HEK293 (cell line): ENCODE data around the gene PLEKHF1.
A peak's percentile ranks its signal among the peaks of the same experiment; 100 is the strongest.

Source experiments
- CTCF ChIA-PET: fragments of 350-600 bp; formaldehyde crosslinking; extraction: SDS; loops from one replicate; lab custom pipeline; 2021; ENCODE audit warnings: antibody characterized with exemption; lab: Yijun Ruan, JAX
- POLR2A ChIA-PET: fragments of 300-600 bp; formaldehyde crosslinking; extraction: SDS; loops from one replicate; lab custom pipeline; 2020; ENCODE audit warnings: antibody characterized with exemption, inconsistent platforms; lab: Yijun Ruan, JAX
- H3K27ac ChIP-seq: fragments of 200-500 bp; sonication (Bioruptor generic); 2 replicates; pipeline ENCODE4 v1.5.1; 2014; ENCODE audit warnings: low read depth, low read length, control low read depth, inconsistent platforms; ENCODE audit errors: extremely low read depth
- H3K36me3 ChIP-seq, 2 experiments: fragments of 200-500 bp in 1 of 2; sonication (Bioruptor generic) in 1 of 2; 1 replicate in 1 of 2; 2 replicates in 1 of 2; pipeline ENCODE4 v1.5.1; 2014 to 2017; ENCODE audit warnings: inconsistent platforms in 2 of 2, low read length in 2 of 2; ENCODE audit not compliant: control insufficient read depth in 2 of 2, insufficient read depth in 1 of 2
- H3K4me1 ChIP-seq: fragments of 200-500 bp; sonication (Bioruptor generic); 2 replicates; pipeline ENCODE4 v1.5.1; 2014; ENCODE audit warnings: mild to moderate bottlenecking, low read length, inconsistent platforms; ENCODE audit not compliant: control insufficient read depth, insufficient read depth
- H3K4me3 ChIP-seq: 2 replicates; pipeline ENCODE4 v1.5.1; 2011; ENCODE audit warnings: low read depth, mild to moderate bottlenecking, control low read depth, low read length, moderate library complexity
- H3K9me3 ChIP-seq: fragments of 200-500 bp; sonication (Bioruptor generic); 2 replicates; pipeline ENCODE4 v1.5.1; 2014; ENCODE audit warnings: low read depth, low read length, inconsistent platforms; ENCODE audit not compliant: control insufficient read depth, insufficient read depth
- GLIS1 ChIP-seq: fragments of 450-650 bp; formaldehyde crosslinking; IDR thresholded peaks from 2 replicates; pipeline ENCODE4 v1.5.1; 2016; ENCODE audit warnings: missing biosample characterization, missing genetic modification characterization
- GLIS2 ChIP-seq: fragments of 450-650 bp; formaldehyde crosslinking; IDR thresholded peaks from 2 replicates; pipeline ENCODE4 v1.5.1; 2016; ENCODE audit warnings: missing biosample characterization, missing genetic modification characterization
- PRDM10 ChIP-seq: fragments of 450-650 bp; formaldehyde crosslinking; IDR thresholded peaks from 2 replicates; pipeline ENCODE4 v1.5.1; 2016; ENCODE audit warnings: missing biosample characterization, missing genetic modification characterization
- PRDM4 ChIP-seq: fragments of 450-650 bp; formaldehyde crosslinking; IDR thresholded peaks from 2 replicates; pipeline ENCODE4 v1.5.1; 2017; ENCODE audit warnings: missing biosample characterization, missing genetic modification characterization
- ZBTB20 ChIP-seq: fragments of 450-650 bp; formaldehyde crosslinking; IDR thresholded peaks from 2 replicates; pipeline ENCODE4 v1.5.1; 2016; ENCODE audit warnings: missing biosample characterization, missing genetic modification characterization
- ZBTB21 ChIP-seq: fragments of 450-650 bp; formaldehyde crosslinking; IDR thresholded peaks from 2 replicates; pipeline ENCODE4 v1.5.1; 2017; ENCODE audit warnings: missing biosample characterization, missing genetic modification characterization
- ZBTB8A ChIP-seq: fragments of 450-650 bp; formaldehyde crosslinking; IDR thresholded peaks from 2 replicates; pipeline ENCODE4 v1.5.1; 2016; ENCODE audit warnings: missing biosample characterization, missing genetic modification characterization
- ZFHX2 ChIP-seq: fragments of 450-650 bp; formaldehyde crosslinking; conservative IDR thresholded peaks from 2 replicates; pipeline ENCODE4 v1.5.1; 2016; ENCODE audit warnings: missing biosample characterization, missing genetic modification characterization
- ZIC2 ChIP-seq: fragments of 450-650 bp; formaldehyde crosslinking; IDR thresholded peaks from 2 replicates; pipeline ENCODE4 v1.5.1; 2016; ENCODE audit warnings: missing biosample characterization, missing genetic modification characterization
- ZNF133 ChIP-seq: fragments of 450-650 bp; formaldehyde crosslinking; IDR thresholded peaks from 2 replicates; pipeline ENCODE4 v1.5.1; 2016; ENCODE audit warnings: missing biosample characterization, missing genetic modification characterization
- ZNF140 ChIP-seq: fragments of 450-650 bp; formaldehyde crosslinking; IDR thresholded peaks from 2 replicates; pipeline ENCODE4 v1.5.1; 2016; ENCODE audit warnings: missing biosample characterization, missing genetic modification characterization
- ZNF335 ChIP-seq: fragments of 450-650 bp; formaldehyde crosslinking; conservative IDR thresholded peaks from 2 replicates; pipeline ENCODE4 v1.5.1; 2016; ENCODE audit warnings: missing biosample characterization, missing genetic modification characterization
- ZNF37A ChIP-seq: fragments of 450-650 bp; IDR thresholded peaks from 2 replicates; pipeline ENCODE4 v1.5.1; 2018; ENCODE audit warnings: missing biosample characterization, missing genetic modification characterization
- ZNF398 ChIP-seq: fragments of 450-650 bp; formaldehyde crosslinking; IDR thresholded peaks from 2 replicates; pipeline ENCODE4 v1.5.1; 2017; ENCODE audit warnings: missing biosample characterization, missing genetic modification characterization
- ZNF645 ChIP-seq: fragments of 450-650 bp; formaldehyde crosslinking; IDR thresholded peaks from 2 replicates; pipeline ENCODE4; 2016; ENCODE audit warnings: missing biosample characterization, missing genetic modification characterization
- ZNF692 ChIP-seq: fragments of 450-650 bp; formaldehyde crosslinking; IDR thresholded peaks from 2 replicates; pipeline ENCODE4 v1.5.1; 2016; ENCODE audit warnings: missing biosample characterization, missing genetic modification characterization
- ZSCAN23 ChIP-seq: fragments of 450-650 bp; formaldehyde crosslinking; IDR thresholded peaks from 2 replicates; pipeline ENCODE4 v1.5.1; 2016; ENCODE audit warnings: missing biosample characterization, missing genetic modification characterization
- ZXDB ChIP-seq: fragments of 450-650 bp; formaldehyde crosslinking; IDR thresholded peaks from 2 replicates; pipeline ENCODE4 v1.5.1; 2016; ENCODE audit warnings: missing biosample characterization, missing genetic modification characterization

PLEKHF1 gene

GRCh38 chr19:29663861-29664752 is 1.2 kb upstream of the PLEKHF1 start:
- H3K4me1 ChIP-seq, result peaks cover 52% of the 10 kb centered on the region
- ChIA-PET POLR2A (interaction anchor here (0.8 to 2.6 kb wide), 4 partner anchors 8 to 58 kb away, joined by 3 to 17 read pairs (median 13); partner anchors contain the start of genes C19orf12 and POP4), CTCF (interaction anchor here (0.5 to 11.0 kb wide), 10 partner anchors 8 to 194 kb away, joined by 3 to 105 read pairs (median 5); partner anchors contain the start of gene POP4)
- H3K27ac ChIP-seq, result no peak overlapping the region
- no peaks in the 10 kb centered on the region for H3K9me3 ChIP-seq
- H3K4me3 ChIP-seq, result no peak overlapping the region
- H3K36me3 ChIP-seq, result no peaks in the 10 kb centered on the region; a peak in 1 of 3 replicates
- TF ChIP-seq ZFHX2 (tag by site-specific recombination), result peak; percentile 51
- peak; percentile 50 for TF ChIP-seq GLIS2 (tag by site-specific recombination)
- peak; percentile 28; the same call in 1 of the 2 replicates for TF ChIP-seq ZBTB20 (tag by site-specific recombination)
- no peak for TF ChIP-seq ZNF140 (tag by site-specific recombination)
- TF ChIP-seq ZNF692 (tag by site-specific recombination), result peak; percentile 16; the same call in 1 of the 2 replicates
- TF ChIP-seq PRDM10 (tag by site-specific recombination), result no peak
- TF ChIP-seq ZNF335, result peak; percentile 18; the same call in 1 of the 2 replicates
- TF ChIP-seq ZNF645 (tag by site-specific recombination), result 0 out of 2 replicates have a peak, but pooled peaks have one; percentile 6
- peak; percentile 76 for TF ChIP-seq ZIC2 (tag by site-specific recombination)
- no peak for TF ChIP-seq PRDM4 (tag by site-specific recombination)
- TF ChIP-seq ZNF133, result peak; percentile 75; the same call in 1 of the 2 replicates
- peak; percentile 62 for TF ChIP-seq GLIS1 (tag by site-specific recombination)
- TF ChIP-seq ZBTB21 (tag by site-specific recombination), result peak; percentile 12; the same call in 1 of the 2 replicates
- TF ChIP-seq ZXDB (tag by site-specific recombination), result 0 out of 2 replicates have a peak, but pooled peaks have one; percentile 17
- TF ChIP-seq ZSCAN23 (tag by site-specific recombination), result no peak
- peak; percentile 45; the same call in 1 of the 2 replicates for TF ChIP-seq ZBTB8A (tag by site-specific recombination)
- TF ChIP-seq ZNF398 (tag by site-specific recombination), result 0 out of 2 replicates have a peak, but pooled peaks have one; percentile 11
- no peak for TF ChIP-seq ZNF37A (tag by site-specific recombination)
